GM18909 (cell line): Measurements from ENCODE around the gene KCNK3.

Experiments used
- ATAC-seq: cut with Tn5 transposase; IDR thresholded peaks from one replicate; pipeline ENCODE4 v1.9.1; 2021; ENCODE audit warnings: mild to moderate bottlenecking; ENCODE audit not compliant: unreplicated experiment, poor library complexity

KCNK3 gene

GRCh38 chr2:26709323-26710110 lies 17.0 kb downstream of the KCNK3 start:
- ATAC-seq: no peak

DNA sequence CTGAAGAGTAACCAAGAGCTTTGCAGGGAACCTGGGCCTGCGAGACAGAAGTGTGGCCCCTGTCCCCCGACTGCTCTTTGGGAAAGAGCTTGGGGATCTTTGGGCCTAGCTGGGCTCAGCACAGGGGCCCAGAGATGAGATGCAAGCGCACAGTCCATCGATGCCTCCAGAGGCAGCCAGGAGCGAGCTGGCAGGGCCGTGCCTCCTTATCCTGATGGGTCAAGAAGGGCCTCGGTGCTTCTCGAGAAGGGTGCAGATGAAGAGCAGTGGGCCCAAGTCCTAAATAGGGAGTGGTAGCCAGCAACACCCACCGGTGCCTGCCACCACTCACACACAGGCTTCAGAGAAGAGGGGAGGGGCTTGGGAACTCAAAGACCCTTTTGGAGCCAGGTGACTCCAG lies 17.6 kb downstream of the KCNK3 start:
- no peak for ATAC-seq

GRCh38 chr2:26710743-26711456 lies 18.4 kb downstream of the KCNK3 start:
- no peak for ATAC-seq

GRCh38 chr2:26711457-26712161 lies 19.1 kb downstream of the KCNK3 start:
- no peak for ATAC-seq

DNA sequence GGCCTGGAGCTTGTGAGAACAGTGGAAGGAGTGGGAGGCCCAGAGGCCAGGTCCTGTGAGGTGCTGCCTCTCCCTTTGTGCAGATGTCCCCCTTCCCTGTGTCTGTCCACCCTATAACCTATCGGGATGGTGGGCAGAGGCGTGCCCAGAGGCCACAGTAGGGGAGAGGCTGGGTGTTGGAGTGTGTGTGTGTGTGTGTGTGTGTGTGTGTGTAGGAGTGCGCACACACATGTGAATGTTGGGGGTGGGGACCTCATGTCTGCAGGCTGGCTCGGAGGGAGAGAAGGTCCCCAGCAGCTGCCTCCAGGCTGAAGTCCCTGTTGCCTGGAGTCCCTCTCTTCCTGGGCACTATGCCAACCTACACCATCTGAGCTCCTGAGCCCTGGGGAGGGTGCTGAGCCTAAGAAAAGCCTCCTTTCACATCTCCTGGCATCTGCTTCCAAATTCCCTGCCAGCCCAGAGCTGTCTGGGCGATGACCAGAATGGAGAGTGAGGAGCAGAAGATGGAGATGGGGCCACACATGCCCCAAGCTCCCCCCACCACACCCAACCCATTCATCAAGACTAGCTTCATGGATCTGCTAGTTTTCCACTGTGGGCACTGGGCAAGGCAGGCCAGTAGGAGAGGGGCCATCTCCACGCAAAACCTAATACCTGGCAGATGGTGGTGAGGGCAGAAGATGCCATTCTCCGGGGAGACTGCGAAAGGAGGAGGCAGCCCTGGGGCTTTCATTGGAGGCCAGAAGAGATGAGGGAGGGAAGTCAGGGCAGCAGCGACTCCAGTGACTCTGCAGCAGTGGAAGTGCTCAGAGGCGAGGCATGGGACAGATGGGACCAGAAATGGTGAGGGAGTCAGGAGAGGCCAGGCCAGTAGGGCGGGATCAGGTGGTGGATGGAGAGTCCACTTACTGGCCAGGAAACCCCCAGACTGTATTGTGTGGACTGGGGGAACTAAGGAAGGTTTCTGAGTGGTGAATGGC lies 20.3 kb downstream of the KCNK3 start:
- no peak for ATAC-seq

DNA sequence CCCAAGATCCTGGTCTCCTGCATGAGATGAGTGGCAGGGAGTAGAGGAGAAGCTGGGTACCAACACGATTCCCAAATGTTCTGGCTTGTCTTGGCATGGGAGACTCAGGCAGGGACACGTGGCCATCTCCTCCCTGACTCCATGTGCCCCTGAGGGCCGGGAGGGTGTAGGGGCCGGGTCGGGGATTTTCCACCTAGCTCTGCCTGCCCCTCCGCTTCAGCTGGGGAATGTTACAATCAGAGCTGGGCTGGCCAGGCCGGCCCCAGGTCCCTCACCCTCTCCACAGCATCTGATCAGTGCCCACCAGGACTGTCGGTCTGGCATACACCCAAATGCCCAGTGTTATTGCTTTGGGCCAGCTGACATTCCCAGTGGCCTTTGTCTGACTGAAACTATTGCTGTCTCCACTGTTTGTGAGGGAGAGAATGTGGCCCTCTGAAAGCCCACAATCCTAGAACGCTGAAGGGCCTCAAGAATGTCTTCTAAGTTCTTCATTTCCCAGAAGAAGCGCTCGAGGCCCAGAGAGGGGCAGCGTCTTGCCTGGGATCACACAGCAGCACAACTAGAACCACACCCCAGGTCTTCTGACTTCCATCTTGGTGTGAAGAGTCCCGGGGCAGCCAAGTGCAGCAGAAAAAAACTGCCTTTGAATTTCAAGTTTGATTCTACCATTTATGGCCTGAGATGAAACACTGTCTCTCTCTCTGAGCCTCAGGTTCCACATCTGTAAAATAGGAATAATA lies 23.2 kb downstream of the KCNK3 start:
- no peak for ATAC-seq

GRCh38 chr2:26716340-26716739 lies 23.8 kb downstream of the KCNK3 start:
- ATAC-seq: no peak

DNA sequence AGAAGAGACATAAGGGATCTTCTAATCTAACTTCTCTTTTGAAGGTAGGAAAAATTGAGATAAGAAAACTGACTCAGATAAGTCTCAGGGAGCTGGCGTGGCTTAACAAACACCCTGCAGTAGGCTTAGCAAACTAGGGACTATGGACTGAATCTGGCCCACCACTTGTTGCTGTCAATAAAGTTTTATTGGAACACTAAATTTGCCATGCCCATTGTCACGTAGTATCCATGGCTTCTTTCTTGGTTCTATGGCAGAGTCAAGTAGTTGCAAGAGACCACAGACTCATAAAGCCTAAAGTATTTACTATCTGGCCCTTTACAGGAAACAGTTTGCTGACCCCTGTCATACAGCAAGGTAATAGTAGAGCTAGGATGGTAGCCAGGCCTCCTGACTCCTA lies 24.2 kb downstream of the KCNK3 start:
- ATAC-seq: no peak

- ATAC-seq: no peak
These were observed 24.8 kb downstream of the KCNK3 start for GRCh38 chr2:26717362-26717761.

- ATAC-seq: no peak
These were observed 26.6 kb downstream of the KCNK3 start for GRCh38 chr2:26718949-26719686.

DNA sequence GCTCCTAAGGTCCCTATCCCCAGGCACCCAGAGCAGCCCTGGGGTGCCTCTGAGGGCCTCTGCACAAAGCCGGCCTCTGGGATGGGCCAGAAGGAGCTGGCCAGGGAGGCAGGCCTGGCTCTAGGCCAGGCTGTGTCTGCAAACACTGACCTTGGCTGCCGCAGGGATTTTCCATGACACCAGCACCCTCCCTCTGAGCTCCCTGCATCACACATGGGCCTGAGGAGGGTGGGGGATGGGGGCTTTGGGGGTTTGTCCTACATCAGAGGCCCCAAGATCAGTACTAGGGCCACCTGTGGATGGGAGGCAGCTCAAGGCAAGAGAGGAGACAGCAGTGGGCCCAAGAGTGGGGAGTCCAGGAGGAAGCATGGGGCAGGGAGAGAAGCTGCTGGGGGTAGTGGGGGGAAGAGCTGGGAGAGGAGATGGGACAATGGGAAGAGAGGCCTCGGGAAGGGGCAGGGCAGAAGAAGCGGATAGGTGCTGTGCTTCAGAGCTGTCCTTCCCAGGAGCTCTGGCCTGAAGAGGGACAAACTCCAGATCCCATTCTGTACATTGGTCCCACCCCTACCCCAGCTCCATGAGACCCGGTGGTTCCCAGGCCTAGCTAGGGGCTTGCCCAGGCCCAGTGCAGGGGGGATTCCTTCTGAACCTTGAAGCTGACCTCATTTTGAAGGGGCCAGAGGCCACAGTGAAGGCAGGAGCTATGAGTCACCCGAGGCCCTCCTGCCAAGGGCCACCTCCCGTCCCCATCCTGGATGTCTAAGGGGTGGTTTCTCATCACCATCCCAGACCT lies 28.0 kb downstream of the KCNK3 start:
- no peak for ATAC-seq

- ATAC-seq: no peak
These were observed 28.9 kb downstream of the KCNK3 start for GRCh38 chr2:26721115-26722032.

- ATAC-seq: no peak
These were observed 29.8 kb downstream of the KCNK3 start for GRCh38 chr2:26722328-26722727.

- ATAC-seq: no peak
These were observed 30.4 kb downstream of the KCNK3 start for GRCh38 chr2:26722911-26723310.

DNA sequence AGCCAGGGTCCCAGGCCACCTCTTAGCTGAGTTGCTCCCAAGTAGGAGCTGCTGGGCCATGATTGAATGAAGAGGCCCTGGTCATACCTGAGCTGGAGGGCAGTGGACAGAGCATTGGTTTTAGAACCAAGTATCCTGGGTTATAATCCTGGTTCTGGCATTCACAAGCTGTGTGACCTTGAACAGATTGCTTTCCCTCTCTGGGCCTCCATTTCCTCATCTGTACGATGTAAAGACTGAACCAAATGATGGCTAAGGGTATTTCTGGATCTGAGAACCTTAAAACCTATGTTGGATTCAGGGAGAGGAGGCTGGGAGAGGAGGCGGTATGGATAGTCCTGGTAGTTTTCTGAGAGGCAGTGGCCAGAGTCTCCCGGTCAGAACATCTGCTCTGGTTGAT lies 31.0 kb downstream of the KCNK3 start:
- ATAC-seq: no peak

DNA sequence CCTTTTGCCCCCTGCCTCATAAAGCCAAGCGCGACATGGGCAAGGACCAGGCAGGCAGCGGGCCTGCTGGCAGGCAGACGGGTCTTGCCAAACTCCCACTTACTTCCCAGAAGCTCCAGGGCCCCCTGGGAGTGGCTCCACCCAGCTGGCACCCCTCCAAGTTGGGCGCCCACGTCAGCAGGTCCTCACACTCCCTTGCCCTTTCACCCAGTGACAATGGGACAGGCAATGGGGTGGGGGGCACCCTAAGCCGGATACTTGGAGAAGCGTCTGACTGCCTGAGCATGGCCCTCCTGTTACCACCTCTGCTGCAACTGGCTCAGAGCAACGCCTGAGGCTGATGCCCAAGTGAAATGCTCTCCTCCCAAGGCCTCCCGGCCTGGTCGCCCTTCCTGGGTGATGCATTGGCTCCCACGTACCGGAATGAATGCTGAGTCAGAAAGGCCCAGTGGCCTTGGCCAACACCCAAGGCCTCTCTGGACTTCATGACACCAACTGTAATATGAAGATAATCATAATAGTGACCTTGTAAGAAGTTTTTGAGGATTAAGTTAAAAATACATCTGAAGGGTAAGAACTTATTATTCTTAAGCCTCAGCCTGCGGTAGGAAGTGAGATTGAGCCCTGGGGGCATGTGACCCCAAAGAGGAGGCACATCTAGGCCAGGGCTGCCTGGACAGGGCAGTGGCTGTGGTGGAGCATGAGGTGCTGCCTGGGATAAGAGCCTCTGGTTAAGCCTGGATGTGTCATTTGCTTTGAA lies 31.6 kb downstream of the KCNK3 start:
- ATAC-seq: no peak
